Activated naive CD4-positive, alpha-beta T cell (primary cell): ENCODE results near the gene GPR12.

ENCODE experiments used
- DNase-seq, 4 experiments: peaks; one replicate each; lab custom pipeline; 2025; lab: John Stamatoyannopoulos, UW

GPR12 gene, protein sequence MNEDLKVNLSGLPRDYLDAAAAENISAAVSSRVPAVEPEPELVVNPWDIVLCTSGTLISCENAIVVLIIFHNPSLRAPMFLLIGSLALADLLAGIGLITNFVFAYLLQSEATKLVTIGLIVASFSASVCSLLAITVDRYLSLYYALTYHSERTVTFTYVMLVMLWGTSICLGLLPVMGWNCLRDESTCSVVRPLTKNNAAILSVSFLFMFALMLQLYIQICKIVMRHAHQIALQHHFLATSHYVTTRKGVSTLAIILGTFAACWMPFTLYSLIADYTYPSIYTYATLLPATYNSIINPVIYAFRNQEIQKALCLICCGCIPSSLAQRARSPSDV

GRCh38 chr13:26759907-26760831 lies at the start of gene GPR12:
GPR12 (minus strand) TSS chr13:26760786; CDS start chr13:26759827, 959 bp downstream.
- no peak for DNase-seq

- DNase-seq = no peak
Observed at GRCh38 chr13:26810095-26810494, 49.5 kb upstream of the GPR12 start.

GRCh38 chr13:26806891-26807290 lies 46.3 kb upstream of the GPR12 start:
- no peak for DNase-seq

DNA sequence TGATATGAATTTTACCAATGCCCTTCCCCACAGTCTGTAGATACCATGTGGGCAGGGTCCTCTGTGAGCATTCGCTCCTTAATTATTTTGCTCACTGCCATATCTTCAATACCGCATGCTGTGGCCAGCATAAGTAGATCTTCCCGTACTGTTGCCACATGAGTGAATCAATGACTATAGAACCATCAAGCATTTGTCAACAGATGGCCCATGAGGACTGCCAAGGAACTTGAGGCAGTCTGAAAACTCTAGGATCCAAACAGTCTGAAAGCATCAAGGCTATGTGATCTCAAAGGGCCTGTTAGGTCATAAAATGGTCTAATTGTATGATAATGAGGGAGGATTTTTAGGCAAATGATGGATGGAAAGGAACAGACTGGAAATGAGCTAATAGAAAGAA lies 27.4 kb upstream of the GPR12 start:
- DNase-seq = no peak

DNA sequence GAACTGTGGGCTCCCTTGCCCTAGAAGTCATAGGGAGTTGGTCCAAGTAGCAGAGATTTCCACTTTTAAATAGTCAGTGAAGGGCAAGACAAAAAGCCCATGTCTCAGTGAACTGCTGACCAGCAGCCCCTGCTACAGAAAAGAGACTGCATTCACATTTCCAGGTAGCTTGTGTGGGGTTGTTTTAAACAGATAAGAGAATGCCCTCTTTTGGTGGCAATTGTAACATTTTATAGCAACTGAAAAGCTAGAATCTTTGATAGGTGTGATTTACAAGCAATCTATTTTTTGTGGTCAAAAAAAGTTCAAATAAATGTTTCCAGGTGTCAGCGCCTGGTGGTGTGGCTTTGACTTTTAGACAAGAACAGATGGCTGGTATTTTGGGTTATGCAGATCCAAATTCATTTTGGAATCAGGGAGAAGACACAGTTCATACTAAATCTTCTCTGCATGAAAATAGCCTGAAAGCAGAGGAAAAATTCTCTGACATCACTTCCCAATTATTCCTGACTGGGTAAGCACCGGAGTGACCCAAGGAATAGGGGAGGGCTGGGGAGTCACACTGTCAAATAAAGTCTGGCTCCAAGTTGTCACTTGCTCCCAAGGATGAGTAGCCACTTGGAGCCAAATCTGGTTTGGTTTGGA lies 26.2 kb upstream of the GPR12 start:
- no peak for DNase-seq

GRCh38 chr13:26785838-26786630 lies 25.4 kb upstream of the GPR12 start:
- DNase-seq = peak in 3 of 4 experiments; percentile 3 to 61 (median 8)

DNA sequence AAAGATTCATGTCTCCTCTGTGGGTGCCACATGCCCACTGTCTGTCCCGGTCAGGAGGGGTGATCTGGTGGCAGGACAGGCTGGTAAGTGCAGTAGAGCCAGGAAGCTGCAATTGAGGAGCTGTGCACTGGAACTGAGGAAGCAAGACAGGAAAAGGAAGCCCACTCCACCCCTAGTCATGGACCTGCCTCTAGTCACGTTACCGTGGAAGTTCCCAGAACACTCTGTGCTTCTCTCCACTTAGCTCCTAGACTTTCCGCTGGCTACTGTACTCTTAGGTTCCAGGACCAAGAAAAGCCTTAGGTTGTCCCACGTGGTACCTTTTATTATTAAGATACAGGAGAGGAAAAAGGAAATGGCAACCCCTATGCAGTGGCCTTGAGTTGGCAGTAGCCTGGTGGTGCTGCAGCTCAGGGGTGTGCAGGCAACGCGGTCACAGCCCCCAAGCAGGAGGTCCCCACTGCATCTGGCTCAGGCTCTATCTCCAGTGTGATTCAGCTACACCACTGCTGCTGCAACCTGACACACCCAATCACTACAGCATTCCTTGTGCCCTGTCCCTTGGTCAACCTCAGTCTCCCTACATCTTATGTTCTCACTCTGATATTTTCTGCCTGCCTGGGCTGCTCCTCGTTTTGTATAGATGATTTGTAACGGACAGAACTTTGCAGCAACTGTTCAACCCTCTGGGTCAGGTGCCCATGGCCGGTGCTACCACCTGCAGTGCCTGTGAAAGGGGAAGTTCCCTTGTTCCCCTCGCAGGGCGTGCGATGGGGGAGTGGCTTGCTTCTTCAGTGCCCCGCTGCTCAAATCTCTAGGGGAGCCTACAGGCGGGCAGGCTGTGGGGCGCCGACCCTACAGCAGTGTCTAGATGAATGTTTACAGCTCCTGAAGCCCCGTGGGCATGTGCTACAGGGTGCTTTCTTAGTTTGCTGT lies 24.4 kb upstream of the GPR12 start:
- no peak for DNase-seq

GRCh38 chr13:26780411-26780810 lies 19.8 kb upstream of the GPR12 start:
- no peak for DNase-seq

GRCh38 chr13:26779321-26779720 lies 18.7 kb upstream of the GPR12 start:
- no peak for DNase-seq

DNA sequence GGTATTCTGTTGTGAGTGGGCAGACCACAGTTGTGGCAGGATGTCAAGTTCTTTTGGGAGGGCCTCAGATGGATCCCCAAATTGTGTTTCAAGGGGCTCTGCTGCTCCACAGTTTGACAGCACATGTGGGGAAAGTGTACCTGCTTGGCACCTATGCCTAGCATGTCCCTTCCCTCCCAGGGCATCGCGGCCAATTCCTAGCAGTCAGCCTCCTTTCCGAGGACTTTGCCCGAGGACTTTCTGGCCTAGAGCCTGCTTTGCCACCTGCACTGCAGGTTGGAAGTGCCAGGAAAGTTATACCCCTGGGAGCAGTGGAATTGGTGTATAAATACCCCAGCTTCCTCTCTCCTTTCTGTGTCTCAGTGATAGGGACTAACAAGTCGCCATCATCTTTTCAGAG lies 11.9 kb upstream of the GPR12 start:
- no peak for DNase-seq

DNA sequence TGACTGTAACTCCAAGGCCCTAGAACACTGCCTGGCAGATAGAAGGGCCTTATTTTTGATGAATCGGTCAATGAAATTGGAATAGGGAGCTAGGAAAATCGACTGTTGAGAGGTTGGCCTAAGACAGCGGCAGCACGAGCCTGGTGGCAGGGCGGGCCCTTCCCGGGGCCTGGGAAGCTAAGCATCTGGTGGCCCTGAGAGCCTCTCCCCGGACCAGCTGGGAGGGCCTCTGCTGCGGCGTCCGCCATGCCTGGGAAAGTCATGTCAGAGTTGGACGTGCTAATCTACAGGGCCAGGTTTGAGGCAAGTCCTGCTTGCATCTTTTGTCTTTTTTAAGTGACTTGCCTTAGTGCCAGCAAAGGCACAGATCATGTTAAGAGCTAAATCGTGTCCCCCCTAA lies 11.2 kb upstream of the GPR12 start:
- no peak for DNase-seq

GRCh38 chr13:26762745-26763345 lies 2.3 kb upstream of the GPR12 start:
- no peak for DNase-seq

GRCh38 chr13:26760832-26761582 lies 421 bp upstream of the GPR12 start:
- DNase-seq = no peak

- no peak for DNase-seq
Observed at GRCh38 chr13:26759249-26759906, 1.2 kb downstream of the GPR12 start.

DNA sequence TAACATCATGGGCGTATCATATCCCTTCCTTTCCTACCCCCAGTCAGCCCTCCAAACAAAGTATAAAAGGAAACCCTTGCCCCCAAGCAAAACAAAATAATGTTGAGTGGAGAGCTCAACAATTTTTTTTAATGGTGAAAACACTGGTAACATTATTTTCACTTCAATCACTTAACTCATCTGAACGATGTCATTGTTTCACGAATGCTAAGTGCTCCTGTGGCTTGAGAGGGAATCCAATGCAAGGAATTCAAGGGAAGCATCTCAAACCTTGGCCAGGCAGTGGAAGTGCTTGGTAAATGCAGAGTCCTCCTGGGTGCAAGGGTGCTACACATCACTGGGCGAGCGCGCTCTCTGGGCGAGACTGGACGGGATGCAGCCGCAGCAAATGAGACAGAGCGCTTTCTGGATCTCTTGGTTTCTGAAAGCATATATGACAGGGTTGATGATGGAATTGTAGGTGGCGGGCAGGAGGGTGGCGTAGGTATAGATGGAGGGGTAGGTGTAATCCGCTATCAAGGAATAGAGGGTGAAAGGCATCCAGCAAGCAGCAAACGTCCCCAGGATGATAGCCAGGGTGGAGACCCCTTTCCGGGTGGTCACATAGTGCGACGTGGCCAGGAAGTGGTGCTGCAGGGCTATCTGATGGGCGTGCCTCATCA lies 2.0 kb downstream of the GPR12 start:
- DNase-seq = no peak

DNA sequence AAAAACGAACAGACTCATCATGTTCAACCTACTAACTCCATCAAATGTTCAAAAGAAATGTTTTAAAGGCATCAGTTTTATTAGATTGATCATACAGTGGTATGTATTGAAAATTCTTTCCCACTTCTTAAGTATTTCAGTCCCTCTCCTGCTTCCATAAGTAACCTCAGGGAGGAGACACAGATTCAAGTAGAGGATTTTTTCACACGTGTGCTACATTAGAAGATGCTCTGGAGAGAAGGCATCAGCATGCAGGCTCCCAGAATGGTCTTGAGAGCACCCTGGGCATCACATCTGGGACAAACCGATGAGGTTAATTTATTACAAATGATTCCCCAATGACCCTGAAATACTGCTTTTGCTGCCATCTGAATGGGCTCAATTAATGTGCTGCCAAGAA lies 3.6 kb downstream of the GPR12 start:
- DNase-seq = no peak

DNA sequence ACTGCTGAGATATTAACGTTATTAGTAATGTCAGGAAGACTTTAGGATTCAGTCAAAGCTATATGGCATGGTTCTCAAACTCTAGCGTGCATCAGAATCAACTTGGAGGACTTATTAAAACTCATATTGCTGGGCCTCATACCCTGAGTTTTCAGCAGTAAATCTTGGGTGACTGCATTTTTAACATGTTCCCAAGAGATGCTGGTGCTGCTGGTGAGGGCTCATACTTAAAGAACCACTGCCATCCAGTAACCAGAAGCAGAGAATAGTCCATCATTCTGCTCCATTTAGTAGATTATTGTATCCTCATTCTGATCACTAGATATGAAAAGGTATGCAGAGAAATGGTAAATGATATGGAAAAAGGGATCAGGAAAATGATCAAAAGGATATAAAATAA lies 7.9 kb downstream of the GPR12 start:
- DNase-seq = no peak

GRCh38 chr13:26749905-26750304 lies 10.7 kb downstream of the GPR12 start:
- DNase-seq = no peak
